PC-9 (cell line): ENCODE results near the gene SLC4A11. TPM values are rescaled to one million over a fixed set of nuclear protein-coding genes. Genes with fewer than 3 reads are reported as not detected.

Source experiments
- BruUV-seq: library from RNA; stranded (reverse); fragments of 400-500 nt; replicated peaks from 2 replicates; lab custom pipeline; 2021; lab: Mats Ljungman, UMichigan
- CTCF ChIA-PET: fragments of 300-600 bp; sonication (Branson Sonifier 250); formaldehyde crosslinking; loops from one replicate; lab custom pipeline; 2022; ENCODE audit warnings: antibody characterized with exemption; lab: Charles Lee
- POLR2A ChIA-PET: fragments of 300-600 bp; sonication (Branson Sonifier 250); formaldehyde crosslinking; loops from one replicate; lab custom pipeline; 2022; ENCODE audit warnings: antibody characterized with exemption; ENCODE audit not compliant: unreplicated experiment; lab: Charles Lee
- DNase-seq, 2 experiments: peaks; one replicate each; pipeline versions ENCODE4 v3.0.0 to v3.0.0-alpha.2; 2015 to 2022; ENCODE audit warnings: mixed read lengths in 1 of 2
- H2AFZ ChIP-seq: fragments of 200-600 bp; sonication (generic); 2 replicates; pipeline ENCODE4 v1.8.1; 2017; ENCODE audit warnings: antibody characterized with exemption
- H3F3A ChIP-seq: fragments of 200-600 bp; sonication (generic); 2 replicates; pipeline ENCODE4 v1.8.1; 2017; ENCODE audit warnings: antibody characterized with exemption, mild to moderate bottlenecking, low read depth; ENCODE audit not compliant: insufficient read depth
- H3K27ac ChIP-seq: fragments of 200-600 bp; sonication (generic); 2 replicates; pipeline ENCODE4 v1.6.1; 2016; ENCODE audit warnings: mixed run types
- H3K27me3 ChIP-seq: fragments of 200-600 bp; sonication (generic); 2 replicates; pipeline ENCODE4 v1.6.1; 2016; ENCODE audit warnings: low read depth, mixed run types; ENCODE audit not compliant: insufficient read depth
- H3K36me3 ChIP-seq: fragments of 200-600 bp; sonication (generic); 2 replicates; pipeline ENCODE4 v1.6.1; 2016; ENCODE audit warnings: low read depth, mixed run types
- H3K4me1 ChIP-seq: fragments of 200-600 bp; sonication (generic); replicated peaks from 2 replicates; pipeline ENCODE4 v1.6.1; 2016; ENCODE audit warnings: mixed run types; ENCODE audit not compliant: insufficient read depth
- H3K4me2 ChIP-seq: fragments of 200-600 bp; sonication (generic); 2 replicates; pipeline ENCODE4 v1.6.1; 2017; ENCODE audit warnings: mixed run types
- H3K4me3 ChIP-seq: fragments of 200-600 bp; sonication (generic); 2 replicates; pipeline ENCODE4 v1.6.1; 2016; ENCODE audit warnings: mixed run types
- H3K79me2 ChIP-seq: fragments of 200-600 bp; sonication (generic); 2 replicates; pipeline ENCODE4 v1.6.1; 2017; ENCODE audit warnings: low read depth, mixed run types
- H3K9me2 ChIP-seq: fragments of 200-600 bp; sonication (generic); 2 replicates; pipeline ENCODE4 v1.8.1; 2017; ENCODE audit warnings: mild to moderate bottlenecking; ENCODE audit not compliant: insufficient read depth
- H3K9me3 ChIP-seq: fragments of 200-600 bp; sonication (generic); 2 replicates; pipeline ENCODE4 v1.8.1; 2016; ENCODE audit warnings: low read depth; ENCODE audit not compliant: insufficient read depth
- H4K20me1 ChIP-seq: fragments of 200-600 bp; sonication (generic); 2 replicates; pipeline ENCODE4 v1.8.1; 2017; ENCODE audit not compliant: insufficient read depth
- EZH2 ChIP-seq: fragments of 200-600 bp; sonication (generic); IDR thresholded peaks from 2 replicates; pipeline ENCODE4 v1.8.0; 2017; ENCODE audit warnings: antibody characterized with exemption, low read depth
- intact Hi-C: fragments of 100-400 bp; cut with micrococcal nuclease; formaldehyde crosslinking; loops from one replicate; pipeline ENCODE4 v1.10.0; 2022; ENCODE audit not compliant: unreplicated experiment
- total RNA-seq: library from RNA; stranded (reverse); gene quantifications from 2 replicates; pipeline ENCODE4 v1.2.3, GENCODE V29; 2021
- TF ChIP-seq, protein P1 (sequence below): fragments of 200-600 bp; sonication (generic); conservative IDR thresholded peaks from 2 replicates; pipeline ENCODE4 v1.6.1; 2017; ENCODE audit warnings: mixed run types, antibody characterized with exemption, mild to moderate bottlenecking, moderate library complexity

Gene SLC4A11
- total RNA-seq, 1 experiment from 2014 or later, result 46.1 TPM

DNA sequence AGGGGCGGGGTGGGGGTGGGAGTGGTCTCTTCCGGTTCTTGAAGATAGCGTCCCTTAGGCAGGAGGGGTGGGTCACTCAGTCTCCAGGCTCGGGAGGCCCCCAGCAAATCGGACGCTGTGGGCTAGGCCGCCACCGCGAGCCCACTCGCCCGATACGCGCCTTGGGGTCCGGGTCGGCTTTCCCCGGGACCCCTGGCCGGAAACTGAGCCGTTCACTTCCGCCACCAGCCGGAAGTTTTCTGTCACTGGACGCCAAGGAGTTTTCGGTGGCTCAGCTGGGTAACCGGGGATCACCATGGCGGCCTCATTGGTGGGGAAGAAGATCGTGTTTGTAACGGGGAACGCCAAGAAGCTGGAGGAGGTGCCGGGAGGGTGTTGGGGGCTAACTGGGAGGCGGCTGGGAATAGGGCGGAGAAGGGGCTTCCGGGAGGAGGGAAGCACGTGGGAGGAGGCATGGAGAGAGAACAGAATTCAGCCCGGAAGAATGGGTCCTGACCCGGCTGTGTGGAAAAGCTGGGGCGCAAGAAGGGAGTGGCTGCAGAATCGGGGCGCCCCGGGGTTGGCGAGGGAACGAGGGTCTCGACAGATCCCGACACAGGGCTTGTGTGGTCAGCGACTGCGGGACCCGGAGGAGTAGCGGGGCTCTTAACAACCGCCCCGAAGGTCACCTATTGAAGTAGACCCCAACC is 29.6 kb downstream of the SLC4A11 start, which contains the start of gene ITPA:
ITPA (plus strand) TSS at position 242 of the 689 bp plus-strand sequence; CDS start at position 296, 54 bp downstream.
- Histone ChIP-seq H3K9me3 (no peaks in the 10 kb centered on the region), H3K4me1 (peaks cover 4% of the 10 kb centered on the region; the same call in 1 of the 2 replicates), H3K36me3 (no peaks in the 10 kb centered on the region), H3K79me2 (peaks cover 33% of the 10 kb centered on the region), H3F3A (peaks cover 4% of the 10 kb centered on the region; the same call in 1 of the 2 replicates), H4K20me1 (no peaks in the 10 kb centered on the region), H3K27me3 (no peaks in the 10 kb centered on the region), H3K9me2 (no peaks in the 10 kb centered on the region), H3K4me3 (peak within 1 kb of the TSS; percentile 77), H3K4me2 (peak within 1 kb of the TSS; percentile 91), H2AFZ (peak within 1 kb of the TSS; percentile 99), H3K27ac (peak within 1 kb of the TSS; percentile 20)
- DNase-seq, result peak; percentile 53 to 56
- no TSS peak for BruUV-seq
- CTCF ChIA-PET, result interaction anchor here (0.7 to 1.4 kb wide), 2 partner anchors 11 to 41 kb away, joined by 3 to 4 read pairs; no protein-coding TSS in a partner anchor
- intact Hi-C loops, result loop anchor here (10.0 kb wide), 1 partner anchor 155 kb away; no protein-coding TSS in a partner anchor
- TF ChIP-seq EZH2, result no peak
- TF ChIP-seq, protein P1, sequence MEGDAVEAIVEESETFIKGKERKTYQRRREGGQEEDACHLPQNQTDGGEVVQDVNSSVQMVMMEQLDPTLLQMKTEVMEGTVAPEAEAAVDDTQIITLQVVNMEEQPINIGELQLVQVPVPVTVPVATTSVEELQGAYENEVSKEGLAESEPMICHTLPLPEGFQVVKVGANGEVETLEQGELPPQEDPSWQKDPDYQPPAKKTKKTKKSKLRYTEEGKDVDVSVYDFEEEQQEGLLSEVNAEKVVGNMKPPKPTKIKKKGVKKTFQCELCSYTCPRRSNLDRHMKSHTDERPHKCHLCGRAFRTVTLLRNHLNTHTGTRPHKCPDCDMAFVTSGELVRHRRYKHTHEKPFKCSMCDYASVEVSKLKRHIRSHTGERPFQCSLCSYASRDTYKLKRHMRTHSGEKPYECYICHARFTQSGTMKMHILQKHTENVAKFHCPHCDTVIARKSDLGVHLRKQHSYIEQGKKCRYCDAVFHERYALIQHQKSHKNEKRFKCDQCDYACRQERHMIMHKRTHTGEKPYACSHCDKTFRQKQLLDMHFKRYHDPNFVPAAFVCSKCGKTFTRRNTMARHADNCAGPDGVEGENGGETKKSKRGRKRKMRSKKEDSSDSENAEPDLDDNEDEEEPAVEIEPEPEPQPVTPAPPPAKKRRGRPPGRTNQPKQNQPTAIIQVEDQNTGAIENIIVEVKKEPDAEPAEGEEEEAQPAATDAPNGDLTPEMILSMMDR, result no peak
- POLR2A ChIA-PET, result interaction anchor here (0.6 kb wide), 2 partner anchors 13 to 47 kb away, joined by 3 read pairs; no protein-coding TSS in a partner anchor

DNA sequence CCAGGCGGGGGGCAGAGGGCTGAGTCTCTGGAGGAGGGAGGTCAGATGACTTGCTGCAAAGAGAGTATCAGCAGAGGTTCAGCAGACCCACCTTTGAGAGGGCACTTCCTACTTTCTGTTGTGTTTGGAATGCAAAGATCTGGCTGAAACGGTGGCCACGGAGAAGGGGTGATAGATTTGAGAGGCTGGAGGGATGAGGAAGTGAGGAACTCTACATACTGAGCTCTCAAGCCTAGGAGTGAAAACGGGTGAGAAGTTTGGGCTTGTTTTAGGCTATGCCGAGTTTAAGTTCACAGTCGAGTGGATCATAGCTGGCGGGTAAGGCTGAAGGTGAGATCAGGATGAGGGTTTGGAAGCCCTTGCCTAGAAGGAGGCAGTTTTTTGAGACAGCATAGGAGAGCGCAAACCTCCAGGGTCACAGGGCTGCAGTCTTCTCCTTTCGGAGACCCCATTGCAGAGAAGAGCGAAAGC is 30.2 kb downstream of the SLC4A11 start:
- H3K27ac ChIP-seq, result peak overlapping the region; percentile 20
- ChIA-PET CTCF (interaction anchor here (0.6 to 1.4 kb wide), 2 partner anchors 41 to 44 kb away, joined by 3 read pairs; no protein-coding TSS in a partner anchor), POLR2A (interaction anchor here (0.6 to 0.7 kb wide), 3 partner anchors 10 to 1017 kb away, joined by 3 to 5 read pairs (median 4); no protein-coding TSS in a partner anchor)
- peaks cover 4% of the 10 kb centered on the region; the same call in 1 of the 2 replicates for H3K4me1 ChIP-seq
- H2AFZ ChIP-seq, result peak overlapping the region; percentile 99
- H3K4me2 ChIP-seq, result peak overlapping the region; percentile 91
- H3K9me3 ChIP-seq, result no peaks in the 10 kb centered on the region
- H4K20me1 ChIP-seq, result no peaks in the 10 kb centered on the region
- peaks cover 36% of the 10 kb centered on the region for H3K79me2 ChIP-seq
- H3F3A ChIP-seq, result peaks cover 4% of the 10 kb centered on the region; the same call in 1 of the 2 replicates
- no peak for DNase-seq
- H3K4me3 ChIP-seq, result peak overlapping the region; percentile 77
- no peaks in the 10 kb centered on the region for H3K9me2 ChIP-seq
- no peaks in the 10 kb centered on the region for H3K36me3 ChIP-seq
- intact Hi-C loops, result loop anchor here (10.0 kb wide), 1 partner anchor 154 kb away; no protein-coding TSS in a partner anchor
- H3K27me3 ChIP-seq, result no peaks in the 10 kb centered on the region
- no TSS peak for BruUV-seq
- TF ChIP-seq EZH2, result no peak
- TF ChIP-seq, protein P1, result no peak

GRCh38 chr20:3204124-3204794 is 34.7 kb downstream of the SLC4A11 start, which contains the start of gene DDRGK1:
Gene DDRGK1 (minus strand): TSS chr20:3204682. CDS start chr20:3204627, 55 bp downstream.
- Histone ChIP-seq H3F3A (peaks cover 4% of the 10 kb centered on the region; the same call in 1 of the 2 replicates), H3K4me1 (peaks cover 14% of the 10 kb centered on the region), H3K27ac (peak within 1 kb of the TSS; percentile 54), H3K27me3 (no peaks in the 10 kb centered on the region), H3K79me2 (peaks cover 29% of the 10 kb centered on the region), H3K4me2 (peak within 1 kb of the TSS; percentile 79), H3K36me3 (no peaks in the 10 kb centered on the region), H3K9me3 (no peaks in the 10 kb centered on the region), H3K4me3 (peak within 1 kb of the TSS; percentile 89), H3K9me2 (no peaks in the 10 kb centered on the region), H2AFZ (peak within 1 kb of the TSS; percentile 85), H4K20me1 (no peaks in the 10 kb centered on the region)
- TF ChIP-seq, protein P1, result no peak
- TF ChIP-seq EZH2, result no peak
- CTCF ChIA-PET, result interaction anchor here (0.5 to 0.7 kb wide), 2 partner anchors 33 to 87 kb away, joined by 3 to 6 read pairs; no protein-coding TSS in a partner anchor
- BruUV-seq, result no TSS peak
- POLR2A ChIA-PET, result no interaction called here
- peak; percentile 68 to 92 for DNase-seq
- intact Hi-C loops, result loop anchor here (10.0 kb wide), 1 partner anchor 149 kb away; no protein-coding TSS in a partner anchor
